Activated CD4-positive, alpha-beta memory T cell treated with anti-CD3 and anti-CD28 coated beads, Interleukin-2, amount 10 ng/mL, durations not matched to agents 7 days and 5 days (primary cell): ENCODE results near the gene PHGDH. TPM values are rescaled to one million over a fixed set of nuclear protein-coding genes. Genes with fewer than 3 reads are reported as not detected.

Experiments used
- total RNA-seq, 2 experiments: library from RNA; stranded (reverse); gene quantifications; one replicate each; pipeline ENCODE4 v1.2.3, GENCODE V29; 2021

PHGDH gene
- total RNA-seq, 2 experiments from 2014 or later: 132 to 143 TPM

Other genes with a start within 250 kb of the PHGDH start
- not detected for gene HSD3B1, start 204.7 kb upstream of the PHGDH start, total RNA-seq
- gene ZNF697, start 63.7 kb upstream of the PHGDH start, total RNA-seq: under 1 TPM; 0.13 to 0.15 TPM
- gene HMGCS2, start 57.0 kb downstream of the PHGDH start, total RNA-seq: not detected
- not detected for gene REG4, start 99.5 kb downstream of the PHGDH start, total RNA-seq
- gene ADAM30, start 184.6 kb downstream of the PHGDH start, total RNA-seq: not detected